GM19438 (cell line): ENCODE results near the gene MSMB.

Source experiments
- ATAC-seq: cut with Tn5 transposase; IDR thresholded peaks from one replicate; pipeline ENCODE4 v1.9.1; 2021; ENCODE audit warnings: low read depth; ENCODE audit not compliant: unreplicated experiment

The MSMB gene

DNA sequence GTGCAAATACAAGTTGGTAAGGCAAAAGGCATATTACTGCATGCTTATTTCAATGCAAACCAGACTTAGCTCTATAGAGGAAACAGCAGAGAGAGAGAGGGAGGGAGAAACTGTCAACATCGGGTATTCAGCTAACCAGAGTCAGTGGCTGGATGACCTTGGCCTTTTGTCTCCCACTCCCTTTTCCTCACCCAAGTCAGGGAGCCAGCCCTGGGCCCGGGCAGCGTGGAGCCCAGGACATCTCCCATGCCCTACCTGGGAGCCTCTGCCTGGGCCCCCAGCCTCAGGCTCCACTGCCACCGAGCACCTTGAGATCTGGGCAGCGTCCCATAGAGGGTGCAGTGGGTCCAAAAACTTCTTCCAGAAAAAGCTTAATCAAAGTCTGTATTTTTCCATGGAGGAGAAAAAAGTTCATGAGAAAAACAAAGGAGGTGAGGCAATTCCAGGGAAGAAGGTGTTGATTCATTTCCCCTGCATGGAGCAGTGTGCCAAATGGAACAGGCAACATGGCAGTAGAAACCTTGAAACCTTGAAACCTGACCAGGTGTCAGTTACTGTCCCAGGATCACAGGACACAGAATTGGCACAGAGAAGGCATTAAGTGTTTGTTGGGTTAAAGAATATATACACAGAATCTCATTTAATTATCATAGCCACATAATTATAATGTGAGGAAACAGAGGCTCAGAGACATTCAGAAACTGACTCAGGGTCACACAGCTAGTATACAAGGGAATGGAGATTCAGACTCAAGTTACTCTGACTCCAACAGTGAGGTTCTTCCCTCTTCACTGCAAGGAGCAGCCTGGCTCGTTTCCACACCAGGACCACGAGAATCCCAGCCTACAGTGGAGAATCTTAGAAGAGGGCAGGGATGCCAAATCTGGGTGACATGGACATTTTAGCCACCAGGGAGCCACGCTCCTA lies 9.9 kb downstream of the MSMB start:
- no peak for ATAC-seq

DNA sequence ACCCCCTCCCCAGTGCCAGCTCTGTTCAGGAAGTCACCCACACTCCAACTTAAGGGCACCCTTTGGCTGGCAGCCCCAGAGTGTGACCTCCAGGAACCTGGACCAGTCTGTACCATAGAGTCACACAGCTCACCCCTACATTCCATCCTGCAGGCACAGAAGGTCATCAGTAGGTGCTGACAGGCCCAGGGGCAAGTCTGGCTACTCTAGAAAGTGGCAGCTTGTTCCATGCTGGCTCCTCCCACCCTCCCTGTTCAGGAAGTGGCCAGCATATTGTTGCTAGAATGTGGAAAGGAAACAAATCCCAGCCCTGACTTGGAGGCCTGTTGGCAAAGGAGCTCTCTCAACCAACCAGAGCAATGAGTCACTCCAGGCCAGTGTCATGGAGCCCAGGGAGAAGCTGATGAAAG lies 12.5 kb downstream of the MSMB start:
- no peak for ATAC-seq

DNA sequence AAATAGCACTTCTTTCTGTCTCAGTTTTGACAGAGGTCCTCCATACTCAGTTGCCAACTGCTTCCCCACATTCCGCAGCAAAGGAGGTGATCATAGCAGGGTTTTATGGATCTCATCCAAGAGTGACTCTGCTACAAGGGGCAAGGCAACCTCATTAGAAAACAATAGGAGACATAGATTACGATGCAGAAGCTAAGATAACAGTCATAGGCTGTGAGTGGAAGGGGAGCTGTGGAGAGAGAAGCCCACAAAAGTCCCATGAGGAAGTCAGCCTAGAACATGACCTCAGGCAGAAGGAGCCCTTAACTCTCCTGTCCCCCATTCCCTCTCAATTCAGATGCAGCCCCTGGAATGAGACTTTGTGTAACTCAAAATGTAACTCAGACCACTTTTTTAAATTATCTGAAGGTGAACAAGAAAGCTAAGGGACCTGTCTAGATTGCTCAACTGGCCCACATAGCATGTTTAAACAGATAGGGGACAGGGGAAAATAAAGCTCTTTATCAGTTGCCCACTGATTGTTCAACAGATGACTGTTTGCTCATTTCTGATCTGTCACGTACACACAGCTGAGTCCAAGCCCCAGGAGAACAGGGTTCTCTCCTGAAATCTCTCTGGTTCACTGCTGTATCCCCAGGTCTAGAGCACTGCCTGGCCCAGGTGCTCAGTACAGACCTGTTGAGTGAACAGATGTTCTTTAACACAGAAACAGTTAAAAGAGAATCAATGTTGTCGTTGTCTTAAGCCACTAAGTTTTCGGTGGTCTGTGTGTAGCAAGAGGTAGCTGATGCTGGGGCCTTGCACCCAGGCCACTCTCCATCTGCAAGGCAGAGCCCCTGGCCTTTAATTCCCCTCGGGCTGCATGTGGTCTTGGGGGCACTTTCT lies 14.2 kb downstream of the MSMB start:
- ATAC-seq: no peak

DNA sequence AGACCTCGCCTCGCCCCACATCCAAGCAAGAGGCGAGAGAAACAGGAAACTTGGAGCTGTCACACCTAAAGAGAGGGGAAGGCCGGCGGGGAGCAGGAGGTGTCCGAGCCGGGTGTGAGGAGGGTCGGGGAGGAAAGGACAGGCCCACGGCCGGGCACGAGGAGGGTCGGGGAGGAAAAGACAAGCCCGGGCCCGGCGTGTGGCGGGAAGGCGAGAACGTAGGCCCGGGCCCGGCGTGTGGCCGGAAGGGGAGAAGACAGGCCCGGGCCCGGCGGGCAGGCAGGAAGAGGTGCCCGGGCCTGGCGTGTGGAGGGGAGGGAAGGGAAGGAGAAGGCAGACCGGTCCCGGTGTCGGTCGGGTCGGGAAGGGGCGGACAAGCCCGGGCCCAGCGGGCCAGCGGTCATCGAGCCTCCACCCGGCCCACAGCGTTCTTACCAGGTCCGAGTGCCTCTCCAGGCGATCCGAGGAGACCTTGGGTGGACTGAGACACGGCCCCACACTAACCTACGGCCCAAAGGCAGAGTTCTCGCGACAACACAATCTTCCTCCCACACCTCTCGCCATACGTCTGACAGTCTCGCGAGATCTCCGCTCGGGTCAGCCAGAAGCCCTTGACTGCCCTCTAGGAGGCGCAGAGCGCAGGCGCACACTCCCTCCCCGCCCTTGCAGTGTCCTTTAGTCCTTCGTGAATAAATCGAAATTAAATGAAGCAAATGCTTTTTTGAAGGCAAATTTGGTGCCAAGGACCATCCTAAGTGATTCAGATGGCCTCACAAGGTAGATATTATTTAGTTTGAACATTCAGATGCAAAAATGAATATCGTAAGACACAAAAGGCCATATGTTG lies 15.8 kb downstream of the MSMB start, which contains the start of gene NCOA4:
NCOA4 (minus strand) TSS at position 533 of the 847 bp plus-strand sequence. CDS start 13,943 bp downstream, outside the sequence.
- ATAC-seq: peak; percentile 98

DNA sequence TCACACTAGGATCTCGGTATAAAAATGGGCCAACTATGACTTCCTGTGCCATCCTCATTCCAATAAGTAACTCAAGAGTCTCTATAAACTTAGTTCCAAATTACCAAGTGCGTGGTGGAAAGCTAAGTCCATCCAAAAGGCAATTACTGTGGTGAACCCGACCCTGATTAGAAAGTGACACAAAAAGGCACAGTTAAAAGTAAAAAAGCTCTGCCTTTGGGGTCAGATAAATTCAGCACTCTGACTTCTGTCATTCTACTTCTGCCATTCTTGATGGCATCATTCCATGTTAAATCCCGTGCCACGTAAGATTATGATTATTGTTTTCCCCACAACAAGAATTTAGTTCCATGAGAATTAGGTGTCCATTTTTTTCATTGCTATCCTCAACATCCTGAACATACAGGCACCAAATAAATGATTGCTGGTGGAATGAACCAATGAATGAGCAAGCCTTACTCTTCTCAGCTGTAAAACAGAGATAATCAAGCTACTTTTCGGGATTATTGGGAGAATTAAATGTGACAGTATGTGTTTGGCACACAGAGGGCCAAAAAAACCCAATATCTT lies 16.5 kb downstream of the MSMB start:
- ATAC-seq: no peak

- peak; percentile 42 for ATAC-seq
These were observed 17.2 kb downstream of the MSMB start for GRCh38 chr10:46028584-46029460.

- ATAC-seq: no peak
These were observed 20.0 kb downstream of the MSMB start for GRCh38 chr10:46026106-46026505.

GRCh38 chr10:46025406-46025805 lies 20.7 kb downstream of the MSMB start:
- no peak for ATAC-seq

GRCh38 chr10:46024948-46025347 lies 21.1 kb downstream of the MSMB start:
- ATAC-seq: no peak

- peak; percentile 94 for ATAC-seq
These were observed 22.9 kb downstream of the MSMB start for GRCh38 chr10:46022978-46023702.

DNA sequence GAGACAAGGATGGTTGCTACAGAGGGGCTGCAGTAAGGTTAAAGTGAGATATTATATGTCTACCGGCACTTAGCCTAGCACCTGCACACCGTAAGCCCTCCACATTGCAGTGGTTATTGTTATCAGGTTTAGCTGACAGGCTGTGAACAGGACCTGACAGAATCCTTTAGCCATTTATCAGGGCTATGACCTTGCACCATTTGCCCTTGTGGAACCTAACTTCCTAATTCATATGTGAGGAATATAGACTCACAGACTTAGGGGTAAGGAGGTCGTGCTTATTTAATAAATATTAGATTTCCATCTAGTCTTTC lies 25.8 kb downstream of the MSMB start:
- ATAC-seq: no peak

DNA sequence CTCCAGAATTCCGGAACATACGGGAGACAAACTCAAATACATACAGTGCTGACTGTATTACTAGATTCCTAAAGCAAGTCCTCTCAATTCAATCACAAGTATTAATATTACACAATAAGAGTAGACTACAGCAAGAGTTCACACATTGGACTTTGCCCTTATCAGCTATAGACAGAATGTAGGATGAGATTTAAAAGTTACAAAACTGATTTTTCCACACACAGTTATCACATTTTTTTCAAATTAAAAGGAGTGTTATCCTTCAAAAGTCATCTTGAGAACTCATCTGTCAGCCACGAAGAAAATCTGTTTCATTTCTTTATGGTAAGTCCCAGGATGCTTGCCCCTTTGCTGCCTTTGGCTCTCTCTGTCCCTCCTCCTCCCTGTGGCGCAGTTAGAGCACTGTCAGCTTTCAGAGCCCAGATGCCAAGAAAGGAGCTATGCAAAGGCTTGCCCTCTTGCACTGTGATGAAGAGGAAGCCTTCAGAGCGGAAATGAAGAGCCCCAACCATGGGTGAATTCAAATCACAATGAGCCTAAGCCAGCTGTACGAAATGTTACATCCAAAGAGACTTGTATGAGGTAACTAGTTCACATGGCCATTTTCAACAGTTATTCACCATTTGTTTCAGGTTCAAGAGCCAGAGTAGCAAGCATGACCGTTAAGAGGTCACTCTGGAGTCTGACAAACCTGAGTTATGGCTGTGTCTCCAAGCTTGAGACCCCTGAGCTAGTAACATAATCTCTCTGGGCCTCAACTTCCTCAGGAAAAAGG lies 26.3 kb downstream of the MSMB start:
- no peak for ATAC-seq

- no peak for ATAC-seq
These were observed 26.9 kb downstream of the MSMB start for GRCh38 chr10:46019177-46019528.

GRCh38 chr10:46018453-46019176 lies 27.5 kb downstream of the MSMB start:
- no peak for ATAC-seq

- ATAC-seq: no peak
These were observed 28.3 kb downstream of the MSMB start for GRCh38 chr10:46017733-46018132.

- no peak for ATAC-seq
These were observed 29.3 kb downstream of the MSMB start for GRCh38 chr10:46016811-46017210.

DNA sequence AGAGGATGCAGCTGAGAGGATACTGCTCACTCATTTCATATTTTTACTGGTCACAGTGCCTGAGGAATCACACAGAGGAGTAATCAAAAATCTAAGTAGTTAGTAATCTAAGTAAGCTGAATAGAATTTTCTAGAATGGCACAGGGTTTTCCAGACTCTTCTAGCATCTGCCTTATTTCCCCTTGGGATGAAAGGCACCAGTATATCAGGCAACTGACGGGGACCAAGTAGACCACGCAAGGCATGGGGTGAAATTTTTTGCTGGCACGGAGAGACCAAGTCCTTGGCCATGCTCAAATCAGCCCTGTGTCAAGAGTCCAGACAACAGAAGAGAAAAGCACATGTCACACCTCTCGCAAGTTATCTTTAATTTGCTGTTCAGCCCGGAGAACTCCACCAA lies 29.9 kb downstream of the MSMB start:
- ATAC-seq: no peak
